ENCODE data around the gene RNF34.

- no peak for TF ChIP-seq CTCF (IDR thresholded peaks at IDR 0.05)
- TF ChIP-seq RAD21 (IDR thresholded peaks at IDR 0.05; ENCODE audit: low read length): no peak
Measured at GRCh38 chr12:121391619-121392324, 8.1 kb upstream of the RNF34 start.
